GM12874 (cell line): ENCODE data around the gene BMP5.

Experiments
- CTCF ChIP-seq: IDR thresholded peaks from 2 replicates; pipeline ENCODE4 v1.5.1; 2011; ENCODE audit warnings: low read depth, mild to moderate bottlenecking, control low read depth, low read length, moderate library complexity; ENCODE audit not compliant: insufficient read depth

Gene BMP5

DNA sequence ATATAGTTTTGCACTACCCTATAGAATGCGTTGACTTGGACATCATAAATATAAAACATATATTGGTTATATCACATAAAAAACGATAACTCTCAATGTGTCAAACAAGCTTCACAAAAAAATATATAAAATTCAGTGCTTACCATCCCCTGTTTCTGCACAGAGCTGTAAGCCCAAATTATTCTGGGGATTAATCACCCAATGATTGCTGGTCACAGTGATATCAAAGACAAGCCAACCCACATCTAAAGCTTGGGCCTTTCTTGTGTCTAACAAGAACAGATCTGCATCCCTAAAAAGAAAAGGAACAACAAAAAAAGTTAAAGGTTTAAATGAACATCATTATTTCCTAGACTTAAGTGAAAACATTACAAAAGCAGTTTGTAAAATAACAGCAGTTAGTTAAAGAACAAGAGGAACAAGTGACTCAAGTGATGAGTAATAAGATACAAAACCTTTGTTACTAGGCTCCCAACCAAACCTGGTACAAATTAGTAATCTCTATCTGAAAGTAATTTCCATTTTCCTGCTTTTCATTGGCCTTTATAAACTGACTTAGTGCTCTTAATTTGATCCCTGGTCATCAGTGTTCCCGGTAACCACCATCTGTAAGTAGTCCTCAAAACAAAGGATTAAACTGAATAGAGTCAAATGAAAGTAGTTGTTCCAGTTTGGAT, 81.1 kb downstream of the BMP5 start:
- TF ChIP-seq CTCF, result no peak

DNA sequence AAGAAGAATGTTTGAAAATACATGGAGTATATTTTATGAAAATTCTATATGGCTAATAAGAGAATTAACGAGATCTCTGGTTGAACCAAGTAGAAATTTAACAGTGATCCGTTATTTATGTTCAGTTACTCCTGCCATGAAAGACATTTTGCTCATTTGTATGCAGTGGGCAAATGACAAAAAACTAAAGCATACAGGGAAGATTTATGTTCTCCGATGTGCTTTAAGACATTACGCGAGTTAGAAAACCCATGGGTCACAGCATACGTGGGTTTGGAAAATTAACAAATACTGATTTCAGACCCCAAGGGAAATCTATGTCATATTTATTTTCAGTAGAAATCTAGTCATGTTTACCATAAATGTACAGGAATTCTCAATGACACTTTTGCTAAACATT, 90.1 kb downstream of the BMP5 start:
- TF ChIP-seq CTCF, result no peak

- TF ChIP-seq CTCF, result no peak
Observed at GRCh38 chr6:55782275-55782674, 93.1 kb downstream of the BMP5 start.

DNA sequence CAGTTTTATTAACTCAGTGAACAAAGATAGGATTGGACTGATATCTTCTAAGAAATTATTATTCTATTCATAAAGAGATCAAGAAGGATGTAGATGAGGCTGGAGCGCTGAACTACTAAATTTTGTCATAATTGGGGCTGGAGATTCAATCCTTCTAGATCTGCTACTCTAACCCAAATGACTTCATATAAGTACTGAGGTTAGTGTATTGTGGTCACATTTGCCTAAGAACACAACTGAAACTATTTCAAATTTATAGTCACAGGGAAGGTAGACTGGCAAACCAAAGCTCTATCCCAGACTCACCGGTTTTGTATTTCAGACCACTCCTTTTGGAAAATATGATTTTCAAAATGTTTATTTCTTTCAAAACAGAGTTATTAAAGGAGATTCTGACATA, 96.7 kb downstream of the BMP5 start:
- no peak for TF ChIP-seq CTCF

DNA sequence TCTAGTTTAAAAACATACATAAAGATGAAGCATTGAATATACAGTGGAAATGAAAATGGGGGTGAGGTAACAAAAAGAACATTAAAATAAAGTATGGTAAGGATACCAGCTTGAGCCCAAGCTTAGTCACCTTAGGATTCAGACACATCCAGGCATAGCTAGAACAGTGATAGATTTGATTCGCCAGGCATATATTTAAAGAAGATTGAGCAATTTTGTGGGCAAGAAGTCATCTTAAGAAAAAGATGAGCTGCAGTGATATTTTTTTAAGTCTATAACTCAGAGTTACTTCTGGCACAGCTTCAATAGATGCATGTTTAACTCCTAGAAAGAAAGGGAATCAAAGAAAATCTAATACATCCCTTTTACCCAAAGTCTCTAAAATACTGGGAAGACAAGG, 97.9 kb downstream of the BMP5 start:
- no peak for TF ChIP-seq CTCF

DNA sequence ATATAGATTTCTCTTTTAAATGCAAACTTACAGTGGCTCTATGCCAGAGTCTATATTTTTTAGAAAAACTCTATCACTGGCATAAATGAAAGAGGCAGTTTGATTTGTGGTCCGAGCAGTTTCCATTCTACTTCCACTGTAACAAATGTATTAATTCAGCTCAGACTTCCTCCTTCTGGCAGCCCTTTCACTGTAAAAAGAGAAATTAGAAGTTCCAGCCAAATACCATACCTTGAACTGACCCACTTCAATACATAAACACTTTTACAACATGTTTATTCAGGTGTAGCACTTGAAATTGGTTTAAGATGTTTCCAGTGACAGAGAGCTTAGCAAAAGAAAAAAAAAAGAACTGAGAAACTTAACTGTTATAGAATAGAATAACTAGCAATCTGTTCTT, 99.3 kb downstream of the BMP5 start:
- no peak for TF ChIP-seq CTCF

GRCh38 chr6:55775029-55775318, 100.4 kb downstream of the BMP5 start:
- no peak for TF ChIP-seq CTCF

- TF ChIP-seq CTCF, result no peak
Observed at GRCh38 chr6:55774286-55775028, 100.9 kb downstream of the BMP5 start.
